Smooth muscle cell (in vitro differentiated cells): ENCODE results near the gene SH3GLB1. TPM values are rescaled to one million over a fixed set of nuclear protein-coding genes. Genes with fewer than 3 reads are reported as not detected.
"Not testable (repeated sequence)": the region's sequence is repeated elsewhere in the genome, so short reads cannot be mapped to it uniquely, and the experiment has no call there.

Source experiments
- DNase-seq: peaks from one replicate; lab custom pipeline; 2025; ENCODE audit not compliant: unreplicated experiment; lab: John Stamatoyannopoulos, UW
- H2AFZ ChIP-seq: fragments of 200-600 bp; sonication (generic); 2 replicates; pipeline ENCODE4 v1.6.0; 2016; ENCODE audit warnings: antibody characterized with exemption, low read depth, mild to moderate bottlenecking
- H3F3A ChIP-seq: fragments of 200-600 bp; sonication (generic); 2 replicates; pipeline ENCODE4 v1.6.0; 2017; ENCODE audit warnings: antibody characterized with exemption, low read depth
- H3K27ac ChIP-seq: fragments of 200-600 bp; sonication (generic); 2 replicates; pipeline ENCODE4 v1.5.1; 2016; ENCODE audit warnings: low read depth, mild to moderate bottlenecking
- H3K27me3 ChIP-seq: fragments of 200-600 bp; sonication (generic); 2 replicates; pipeline ENCODE4 v1.6.1; 2016; ENCODE audit warnings: low read depth, mild to moderate bottlenecking
- H3K36me3 ChIP-seq: fragments of 200-600 bp; sonication (generic); 2 replicates; pipeline ENCODE4 v1.5.1; 2016; ENCODE audit warnings: low read depth
- H3K4me1 ChIP-seq: fragments of 200-600 bp; sonication (generic); 2 replicates; pipeline ENCODE4 v1.5.1; 2016; ENCODE audit warnings: low read depth
- H3K4me2 ChIP-seq: fragments of 200-600 bp; sonication (generic); 2 replicates; pipeline ENCODE4 v1.6.0; 2016; ENCODE audit warnings: mild to moderate bottlenecking
- H3K4me3 ChIP-seq: fragments of 200-600 bp; sonication (generic); 2 replicates; pipeline ENCODE4 v1.5.1; 2016; ENCODE audit warnings: mild to moderate bottlenecking
- H3K79me2 ChIP-seq: fragments of 200-600 bp; sonication (generic); 2 replicates; pipeline ENCODE4 v1.6.0; 2016; ENCODE audit warnings: low read depth, mild to moderate bottlenecking
- H3K9ac ChIP-seq: fragments of 200-600 bp; sonication (generic); 2 replicates; pipeline ENCODE4 v1.6.0; 2016; ENCODE audit warnings: low read depth
- H3K9me3 ChIP-seq: fragments of 200-600 bp; sonication (generic); replicated peaks from 2 replicates; pipeline ENCODE4 v1.5.1; 2016; ENCODE audit warnings: low read depth
- H4K20me1 ChIP-seq: fragments of 200-600 bp; sonication (generic); 2 replicates; pipeline ENCODE4 v1.6.0; 2016; ENCODE audit warnings: low read depth
- WGBS: methylation state at CpG from one replicate; pipeline ENCODE4 v1.1.7; 2016; ENCODE audit warnings: low lambda C conversion rate; 5-methylcytosine and 5-hydroxymethylcytosine counted together
- polyA plus RNA-seq: library from polyadenylated mRNA; unstranded; fragments of >200 nt; fragmentation: Nextera tagmentation; extraction: Ambion mirVana; gene quantifications from 2 replicates; pipeline ENCODE4 v1.2.1, GENCODE V29; 2016
- total RNA-seq: library from RNA; depleted of rRNA; stranded (reverse); fragments of >200 nt; gene quantifications from 2 replicates; pipeline ENCODE4 v1.2.3, GENCODE V29; 2014
- TF ChIP-seq, protein P1 (sequence below): fragments of 200-600 bp; sonication (generic); IDR thresholded peaks from 2 replicates; pipeline ENCODE4 v1.5.1; 2017; ENCODE audit warnings: borderline replicate concordance, mild to moderate bottlenecking, antibody characterized with exemption; ENCODE audit not compliant: insufficient read depth, poor library complexity, severe bottlenecking

The SH3GLB1 gene
- total and polyA plus RNA-seq, 2 experiments from 2014 or later = 69.0 to 86.8 TPM

DNA sequence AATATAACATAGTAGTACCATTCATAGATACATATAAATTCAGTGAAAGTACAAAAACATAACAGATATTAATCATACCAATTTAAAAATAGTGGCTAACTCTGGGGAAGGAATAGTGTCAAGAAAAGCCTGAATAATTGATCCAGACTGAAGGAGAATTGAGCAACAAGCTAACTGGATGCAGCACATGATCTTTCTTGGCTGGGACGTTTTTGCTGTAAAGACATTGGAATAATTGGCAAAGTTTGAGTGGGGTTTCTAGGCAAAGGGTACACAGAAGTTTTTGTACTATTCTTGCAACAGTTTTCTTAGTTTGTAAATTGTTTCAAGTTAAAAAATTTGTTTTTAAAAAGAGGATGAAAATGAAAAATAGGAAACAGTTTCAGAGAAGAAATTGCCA is 2.6 kb upstream of the SH3GLB1 start:
- Histone ChIP-seq H3K4me1 (peaks cover 10% of the 10 kb centered on the region), H3K4me3 (no peak overlapping the region), H2AFZ (no peak overlapping the region), H3K4me2 (no peak overlapping the region), H3K79me2 (peaks cover 16% of the 10 kb centered on the region), H3K9ac (no peak overlapping the region), H3K27ac (no peak overlapping the region), H3K27me3 (no peaks in the 10 kb centered on the region), H3F3A (peaks cover 10% of the 10 kb centered on the region), H3K36me3 (no peaks in the 10 kb centered on the region), H3K9me3 (no peaks in the 10 kb centered on the region), H4K20me1 (peaks cover 12% of the 10 kb centered on the region)
- TF ChIP-seq, protein P1, sequence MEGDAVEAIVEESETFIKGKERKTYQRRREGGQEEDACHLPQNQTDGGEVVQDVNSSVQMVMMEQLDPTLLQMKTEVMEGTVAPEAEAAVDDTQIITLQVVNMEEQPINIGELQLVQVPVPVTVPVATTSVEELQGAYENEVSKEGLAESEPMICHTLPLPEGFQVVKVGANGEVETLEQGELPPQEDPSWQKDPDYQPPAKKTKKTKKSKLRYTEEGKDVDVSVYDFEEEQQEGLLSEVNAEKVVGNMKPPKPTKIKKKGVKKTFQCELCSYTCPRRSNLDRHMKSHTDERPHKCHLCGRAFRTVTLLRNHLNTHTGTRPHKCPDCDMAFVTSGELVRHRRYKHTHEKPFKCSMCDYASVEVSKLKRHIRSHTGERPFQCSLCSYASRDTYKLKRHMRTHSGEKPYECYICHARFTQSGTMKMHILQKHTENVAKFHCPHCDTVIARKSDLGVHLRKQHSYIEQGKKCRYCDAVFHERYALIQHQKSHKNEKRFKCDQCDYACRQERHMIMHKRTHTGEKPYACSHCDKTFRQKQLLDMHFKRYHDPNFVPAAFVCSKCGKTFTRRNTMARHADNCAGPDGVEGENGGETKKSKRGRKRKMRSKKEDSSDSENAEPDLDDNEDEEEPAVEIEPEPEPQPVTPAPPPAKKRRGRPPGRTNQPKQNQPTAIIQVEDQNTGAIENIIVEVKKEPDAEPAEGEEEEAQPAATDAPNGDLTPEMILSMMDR = no peak
- no peak for DNase-seq
- WGBS = 79% methylated on average over 1 of the region's 1 CpG

GRCh38 chr1:86702954-86703494 is 1.4 kb upstream of the SH3GLB1 start:
- H3K4me3 ChIP-seq, H3K9me3 ChIP-seq, H3K27ac ChIP-seq, H3K4me2 ChIP-seq, H3K9ac ChIP-seq, H3K36me3 ChIP-seq, DNase-seq, H3K27me3 ChIP-seq: not testable (repeated sequence)
- peaks cover 29% of the 10 kb centered on the region for H3K79me2 ChIP-seq
- peaks cover 17% of the 10 kb centered on the region for H3K4me1 ChIP-seq
- 93% methylated on average over 5 of the region's 5 CpGs for WGBS
- H3F3A ChIP-seq = peaks cover 10% of the 10 kb centered on the region
- H4K20me1 ChIP-seq = peaks cover 25% of the 10 kb centered on the region
- peak overlapping the region; percentile 93 for H2AFZ ChIP-seq

- no peaks in the 10 kb centered on the region for H3K9me3 ChIP-seq
- H3K9ac ChIP-seq = peak overlapping the region; percentile 94
- H3K79me2 ChIP-seq = peaks cover 38% of the 10 kb centered on the region
- DNase-seq = no peak
- peak overlapping the region; percentile 99 for H3K4me2 ChIP-seq
- no peaks in the 10 kb centered on the region for H3K36me3 ChIP-seq
- H3K27me3 ChIP-seq = no peaks in the 10 kb centered on the region
- peaks cover 26% of the 10 kb centered on the region for H3K4me1 ChIP-seq
- peaks cover 10% of the 10 kb centered on the region for H3F3A ChIP-seq
- H2AFZ ChIP-seq = peak overlapping the region; percentile 93
- peaks cover 32% of the 10 kb centered on the region for H4K20me1 ChIP-seq
- 11% methylated on average over 34 of the region's 34 CpGs for WGBS
- peak overlapping the region; percentile 90 for H3K4me3 ChIP-seq
- TF ChIP-seq, protein P1 = no peak
- peak overlapping the region; percentile 92 for H3K27ac ChIP-seq
These were observed 499 bp upstream of the SH3GLB1 start for GRCh38 chr1:86703696-86704457.

DNA sequence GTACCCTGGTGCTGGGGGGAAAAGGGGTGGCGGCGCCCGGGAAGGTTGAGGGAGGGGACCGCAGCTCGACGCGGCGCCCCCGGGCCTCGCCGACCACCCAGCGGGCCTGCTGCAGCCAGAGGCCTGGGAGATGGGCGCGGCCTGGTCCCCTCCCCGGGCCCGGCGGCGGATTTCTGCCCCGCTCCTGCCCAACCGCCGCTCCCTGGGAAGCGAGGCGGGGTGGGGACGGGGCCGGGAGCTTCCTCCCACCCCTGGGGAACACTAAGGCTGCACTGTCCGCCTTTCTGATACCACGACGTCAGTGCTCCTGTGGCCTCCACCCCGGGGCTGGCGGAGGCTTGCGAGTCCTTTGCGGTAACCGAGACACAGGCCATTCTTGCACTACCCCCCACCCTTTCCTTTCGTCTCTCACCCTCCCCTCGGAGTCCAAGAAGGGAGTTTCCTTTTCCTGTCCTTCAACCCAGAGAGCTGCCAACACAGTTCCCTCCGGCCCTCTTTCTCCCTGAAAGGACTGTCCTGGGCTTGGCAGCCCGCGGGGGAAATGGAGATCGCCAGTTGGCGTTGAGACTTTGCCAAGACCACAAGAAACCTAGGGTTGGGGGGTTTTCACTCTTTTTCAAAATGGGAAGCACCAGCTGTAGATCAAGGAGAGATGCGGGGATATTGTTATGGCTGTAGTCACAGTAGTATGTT is 742 bp downstream of the SH3GLB1 start:
- Histone ChIP-seq H4K20me1 (peaks cover 44% of the 10 kb centered on the region), H3K27ac (peak overlapping the region; percentile 92), H3K9ac (peak overlapping the region; percentile 94), H3K4me3 (peak overlapping the region; percentile 90), H3K36me3 (no peaks in the 10 kb centered on the region), H3K4me2 (peak overlapping the region; percentile 99), H3K4me1 (peaks cover 34% of the 10 kb centered on the region), H3K79me2 (peaks cover 50% of the 10 kb centered on the region), H3K9me3 (no peaks in the 10 kb centered on the region), H3F3A (peaks cover 10% of the 10 kb centered on the region), H2AFZ (peak overlapping the region; percentile 93), H3K27me3 (no peaks in the 10 kb centered on the region)
- 1% methylated on average over 26 of the region's 41 CpGs for WGBS
- TF ChIP-seq, protein P1 = no peak
- peak; percentile 76 for DNase-seq
